Heart right ventricle (tissue), 16 donors: Measurements from ENCODE around the gene TCP11. TPM values are rescaled to one million over a fixed set of nuclear protein-coding genes. Genes with fewer than 3 reads are reported as not detected.
"Not testable (repeated sequence)": the region's sequence is repeated elsewhere in the genome, so short reads cannot be mapped to it uniquely, and the experiment has no call there.

Source experiments
- ATAC-seq, 8 donors: fragments of 200-7000 bp; cut with Tn5 transposase; one replicate each; pipeline ENCODE4 v1.9.1; 2020; ENCODE audit warnings: mild to moderate bottlenecking in 8 of 8, moderate library complexity in 8 of 8, moderate number of reproducible peaks in 1 of 8
- DNase-seq, 2 donors: peaks; one replicate each; pipeline ENCODE4 v3.0.0-alpha.2; 2020
- H3K27ac ChIP-seq, 10 donors: fragments of 200-600 bp; sonication (generic) in 2 of 10; one replicate each; pipeline versions ENCODE4 v1.5.0 to v1.8.0; 2020 to 2022; ENCODE audit warnings: mild to moderate bottlenecking in 3 of 10
- H3K27me3 ChIP-seq, 7 donors: fragments of 200-600 bp; one replicate each; pipeline ENCODE4 v1.8.0; 2021 to 2022; ENCODE audit warnings: mild to moderate bottlenecking in 2 of 7
- H3K36me3 ChIP-seq, 9 donors: fragments of 200-600 bp; sonication (generic) in 1 of 9; one replicate each; pipeline versions ENCODE4 v1.5.0 to v1.8.0; 2020 to 2022; ENCODE audit warnings: mild to moderate bottlenecking in 2 of 9
- H3K4me1 ChIP-seq, 9 donors: fragments of 200-600 bp; sonication (generic) in 1 of 9; one replicate each; pipeline versions ENCODE4 v1.5.0 to v1.8.0; 2020 to 2022; ENCODE audit warnings: mild to moderate bottlenecking in 4 of 9
- H3K4me3 ChIP-seq, 10 donors: fragments of 200-600 bp; sonication (generic) in 2 of 10; one replicate each; pipeline versions ENCODE4 v1.5.0 to v1.8.0; 2020 to 2022; ENCODE audit warnings: mild to moderate bottlenecking in 7 of 10, moderate library complexity in 2 of 10
- H3K9me3 ChIP-seq, 11 donors: fragments of 200-600 bp in 10 of 11; sonication (generic) in 2 of 11; one replicate each; pipeline versions ENCODE4 v1.5.0 to v1.8.0; 2013 to 2022; ENCODE audit warnings: mild to moderate bottlenecking in 2 of 11, control low read depth in 1 of 11, moderate library complexity in 1 of 11
- WGBS, 2 donors: extraction: QIAGEN DNeasy Blood & Tissue Kit; methylation state at CpG; one replicate each; pipeline ENCODE4 v1.1.7; 2013; ENCODE audit warnings: inconsistent platforms in 1 of 2; 5-methylcytosine and 5-hydroxymethylcytosine counted together
- intact Hi-C, 10 donors: fragments of 100-400 bp; cut with DNase I; formaldehyde crosslinking; loops; one replicate each; pipeline versions ENCODE4 v1.11.1 to v1.14.2; 2022
- polyA plus RNA-seq, 2 donors: library from polyadenylated mRNA; stranded (reverse); fragments of 200-250 nt; gene quantifications; one replicate each; pipeline ENCODE4 v1.2.3, GENCODE V29; 2013
- total RNA-seq, 10 donors: library from RNA; stranded (reverse); fragmentation: NEBNext Ultra II Directional in 3 of 10; extraction: Animal tissue kit (Norgen Biotek cat#: 25700) in 3 of 10; gene quantifications; one replicate each; pipeline versions ENCODE4 v1.2.1 to v1.2.4, GENCODE V29; 2021 to 2023
- TF ChIP-seq, protein P1 (sequence below), 9 donors: fragments of 200-600 bp; sonication (generic) in 2 of 9; IDR thresholded peaks; one replicate each; pipeline versions ENCODE4 v1.5.0 to v1.8.0; 2021 to 2022; ENCODE audit warnings: antibody characterized with exemption in 9 of 9, mild to moderate bottlenecking in 5 of 9, moderate library complexity in 1 of 9
- donor health status: Arrhythmogenic right ventricular cardiomyopathy.
- donor health status: ischemic (EF 13 %, LVEDD 7.1; RV severe dilation, severe dysfunction).
- donor health status: healthy with polysubstance abuse.
- donor health status: DM: no; HTN: yes; CAD: no.
- donor health status: DM: no; HTN: no; CAD: no.
- donor health status: ischemic (EF 25% LVEDD 6.9; RV normal size, moderate dysfunction).
- donor health status: ischemic (EF 25% LVEDD 5.7; RV mildly dilated, moderate dysfunction).
- donor health status: healthy.
- donor health status: DM: yes; HTN: yes; CAD: no.
- donor health status: Ischemic cardiomyopathy.
- donor health status: ischemic (EF 35%, LVEDD 5.7; RV mildly dilated, moderate dysfunction).
- donor health status: nonischemic (EF 11% LVEDD 7.7; RV severe dilation, severe dysfunction).
- donor health status: DM: yes; HTN: yes; CAD: no.
- donor health status: PGD.
- donor health status: ischemic (EF 29% LVEDD 5.4; RV normal size, mild dysfunction).
- donor health status: nonischemic (EF 23%, LVEDD 6.1; RV moderate dilation, normal function).

TCP11 gene
- total and polyA plus RNA-seq, 12 donors = 0.03 TPM; not detected in 11

DNA sequence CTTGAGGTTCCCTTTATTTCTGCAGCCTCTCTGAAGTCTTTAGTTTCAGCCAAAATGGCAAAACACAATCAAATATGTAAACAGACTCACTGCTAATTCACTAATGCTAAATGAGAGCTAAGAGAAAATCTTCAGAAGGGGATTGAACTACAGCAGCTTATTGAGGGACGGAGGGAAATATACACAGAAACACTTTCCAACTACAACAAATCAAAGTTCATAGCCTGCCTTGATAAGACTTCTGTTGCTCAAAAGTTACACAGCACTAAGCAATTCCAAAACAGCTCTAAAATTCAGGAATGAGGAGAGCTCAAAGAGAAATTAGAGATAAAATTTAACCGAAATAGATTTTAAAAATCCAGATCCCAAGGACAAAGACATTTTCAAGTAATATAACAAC lies 1.7 kb downstream of the TCP11 start:
- ATAC-seq (no peak), DNase-seq (no peak)
- no peak overlapping the region for H3K4me3 ChIP-seq
- no peak overlapping the region for H3K27ac ChIP-seq
- H3K9me3 ChIP-seq = no peaks in the 10 kb centered on the region
- H3K27me3 ChIP-seq = peaks cover 0 to 15% (median 0%) of the 10 kb centered on the region in 7 donors
- intact Hi-C loops = loop anchor here in 4 of 10 donors (2.0 to 10.0 kb wide), 4 partner anchors 75 to 255 kb away; partner anchors contain the start of genes ANKS1A (in 1 of the 4) and TAF11 (in 1 of the 4)
- 67 to 76% methylated on average over 2 of the region's 2 CpGs for WGBS, 2 donors
- peaks cover 0 to 26% (median 10%) of the 10 kb centered on the region in 9 donors for H3K4me1 ChIP-seq
- TF ChIP-seq, protein P1, sequence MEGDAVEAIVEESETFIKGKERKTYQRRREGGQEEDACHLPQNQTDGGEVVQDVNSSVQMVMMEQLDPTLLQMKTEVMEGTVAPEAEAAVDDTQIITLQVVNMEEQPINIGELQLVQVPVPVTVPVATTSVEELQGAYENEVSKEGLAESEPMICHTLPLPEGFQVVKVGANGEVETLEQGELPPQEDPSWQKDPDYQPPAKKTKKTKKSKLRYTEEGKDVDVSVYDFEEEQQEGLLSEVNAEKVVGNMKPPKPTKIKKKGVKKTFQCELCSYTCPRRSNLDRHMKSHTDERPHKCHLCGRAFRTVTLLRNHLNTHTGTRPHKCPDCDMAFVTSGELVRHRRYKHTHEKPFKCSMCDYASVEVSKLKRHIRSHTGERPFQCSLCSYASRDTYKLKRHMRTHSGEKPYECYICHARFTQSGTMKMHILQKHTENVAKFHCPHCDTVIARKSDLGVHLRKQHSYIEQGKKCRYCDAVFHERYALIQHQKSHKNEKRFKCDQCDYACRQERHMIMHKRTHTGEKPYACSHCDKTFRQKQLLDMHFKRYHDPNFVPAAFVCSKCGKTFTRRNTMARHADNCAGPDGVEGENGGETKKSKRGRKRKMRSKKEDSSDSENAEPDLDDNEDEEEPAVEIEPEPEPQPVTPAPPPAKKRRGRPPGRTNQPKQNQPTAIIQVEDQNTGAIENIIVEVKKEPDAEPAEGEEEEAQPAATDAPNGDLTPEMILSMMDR (IDR thresholded peaks at IDR 0.05) = no peak
- no peaks in the 10 kb centered on the region for H3K36me3 ChIP-seq

DNA sequence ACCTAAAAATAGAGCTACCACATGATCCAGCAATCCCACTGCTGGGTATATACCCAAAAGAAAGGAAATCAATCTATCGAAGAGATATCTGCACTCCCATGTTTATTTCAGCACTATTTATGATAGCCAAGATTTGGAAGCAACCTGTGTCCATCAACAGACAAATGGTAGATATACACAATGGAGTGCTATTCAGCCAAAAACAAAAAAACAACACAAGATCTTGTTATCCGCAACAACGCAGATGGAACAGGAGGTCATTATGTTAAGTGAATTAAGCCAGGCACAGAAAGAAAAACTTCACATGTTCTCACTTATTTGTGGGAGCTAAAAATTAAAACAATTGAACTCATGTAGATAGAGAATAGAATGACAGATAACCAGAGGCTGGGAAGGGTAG lies 2.9 kb downstream of the TCP11 start:
- Histone ChIP-seq H3K4me1 (peaks cover 0 to 26% (median 10%) of the 10 kb centered on the region in 9 donors), H3K27me3 (peaks cover 0 to 15% (median 0%) of the 10 kb centered on the region in 7 donors)
- intact Hi-C loops = loop anchor here in 4 of 10 donors (2.0 to 10.0 kb wide), 4 partner anchors 73 to 253 kb away; partner anchors contain the start of genes ANKS1A (in 1 of the 4) and TAF11 (in 1 of the 4)
- not testable (repeated sequence) for H3K36me3 ChIP-seq, DNase-seq, H3K4me3 ChIP-seq, H3K27ac ChIP-seq, ATAC-seq, H3K9me3 ChIP-seq
- WGBS, 2 donors = 63 to 77% methylated on average over 3 of the region's 3 CpGs

DNA sequence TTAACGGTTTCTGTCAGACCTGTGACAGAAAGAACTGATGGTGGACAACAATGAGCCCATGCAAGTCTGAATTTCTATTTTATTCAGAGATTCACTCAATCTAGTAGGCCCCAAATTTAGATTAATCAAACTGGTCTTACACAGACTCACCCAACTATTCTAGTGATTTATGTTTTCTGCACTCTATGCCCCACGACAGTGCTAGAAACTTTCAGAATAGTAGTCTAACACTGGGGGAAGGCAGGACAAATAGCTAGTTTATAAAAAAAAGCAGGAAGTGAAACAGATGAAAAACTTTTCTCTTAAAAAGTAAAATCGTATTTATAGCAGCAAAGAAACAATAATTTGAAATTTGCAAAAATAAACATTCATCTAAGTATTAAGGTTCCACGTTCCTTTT lies 5.0 kb downstream of the TCP11 start:
- no peak for ATAC-seq

DNA sequence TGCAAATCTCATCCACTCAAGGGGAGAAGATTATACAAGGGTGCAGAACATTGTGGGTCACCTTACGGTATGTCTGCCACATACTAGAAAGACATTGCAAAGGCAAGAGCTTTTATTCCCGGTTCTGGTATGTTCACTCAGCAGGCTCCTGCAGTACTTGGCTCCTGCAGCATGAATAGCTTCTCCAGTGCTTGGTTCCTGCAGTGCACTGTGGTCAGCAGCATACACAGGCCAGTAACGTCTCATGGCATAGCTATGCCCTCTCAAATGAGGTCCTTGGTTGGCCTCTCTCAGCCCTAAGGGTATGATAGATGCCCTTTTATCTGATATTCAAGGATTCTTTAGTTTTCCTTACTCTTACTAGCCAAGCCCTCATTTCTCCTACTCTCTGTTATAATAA lies 12.6 kb downstream of the TCP11 start:
- no peaks in the 10 kb centered on the region for H3K4me1 ChIP-seq
- WGBS, 2 donors = 88 to 90% methylated on average over 3 of the region's 3 CpGs
- intact Hi-C loops = no loop called here
- H3K27me3 ChIP-seq = no peaks in the 10 kb centered on the region
- DNase-seq = no peak
- no peaks in the 10 kb centered on the region for H3K9me3 ChIP-seq
- no peaks in the 10 kb centered on the region for H3K36me3 ChIP-seq
- no peak overlapping the region for H3K4me3 ChIP-seq
- no peak overlapping the region for H3K27ac ChIP-seq
- TF ChIP-seq, protein P1 (IDR thresholded peaks at IDR 0.05) = no peak
- ATAC-seq = no peak

More for the DNA sequence above, 5.0 kb downstream of the TCP11 start:
- Histone ChIP-seq H3K4me3 (no peak overlapping the region), H3K4me1 (peaks cover 0 to 23% (median 9%) of the 10 kb centered on the region in 9 donors), H3K27ac (no peak overlapping the region), H3K27me3 (peaks cover 0 to 11% (median 0%) of the 10 kb centered on the region in 7 donors), H3K9me3 (no peaks in the 10 kb centered on the region), H3K36me3 (no peaks in the 10 kb centered on the region)
- intact Hi-C loops = loop anchor here in 3 of 10 donors (10.0 kb wide), 3 partner anchors 71 to 251 kb away; partner anchors contain the start of genes ANKS1A (in 1 of the 3) and TAF11 (in 1 of the 3)
- DNase-seq = no peak
- WGBS, 2 donors = 72 to 74% methylated on average over 3 of the region's 4 CpGs
- TF ChIP-seq, protein P1 (IDR thresholded peaks at IDR 0.05) = no peak

DNA sequence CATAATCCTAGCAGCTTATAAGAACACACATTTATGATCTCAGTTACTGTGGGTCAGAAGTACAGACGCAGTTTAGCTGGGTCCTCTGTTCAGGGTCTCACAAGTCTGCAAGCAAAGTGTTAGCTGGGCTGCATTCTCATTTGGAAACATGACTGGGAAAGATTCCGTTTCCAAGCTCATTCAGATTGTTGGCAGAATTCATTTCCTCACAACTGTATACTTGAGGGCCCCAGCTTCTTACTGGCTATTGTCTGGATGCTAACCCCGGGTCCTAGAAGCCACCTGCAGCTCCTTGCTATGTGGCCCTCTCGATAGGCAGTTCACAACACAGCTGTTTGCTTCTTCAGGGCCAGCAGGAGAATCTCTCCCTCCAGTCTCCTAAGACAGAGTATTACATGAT lies 13.1 kb downstream of the TCP11 start:
- intact Hi-C loops = no loop called here
- H3K4me1 ChIP-seq = no peaks in the 10 kb centered on the region
- peaks cover 0 to 3% (median 0%) of the 10 kb centered on the region in 11 donors for H3K9me3 ChIP-seq
- H3K36me3 ChIP-seq = no peaks in the 10 kb centered on the region
- DNase-seq (no peak), ATAC-seq (no peak)
- TF ChIP-seq, protein P1 (IDR thresholded peaks at IDR 0.05) = no peak
- H3K27ac ChIP-seq = no peak overlapping the region
- no peaks in the 10 kb centered on the region for H3K27me3 ChIP-seq
- WGBS, 2 donors = 64% methylated on average over 4 of the region's 4 CpGs
- no peak overlapping the region for H3K4me3 ChIP-seq
